ENCODE results near the gene TMEM154. TPM values are rescaled to one million over a fixed set of nuclear protein-coding genes. Genes with fewer than 3 reads are reported as not detected.
"Not testable (repeated sequence)": the region's sequence is repeated elsewhere in the genome, so short reads cannot be mapped to it uniquely, and the experiment has no call there.

The TMEM154 gene
- total RNA-seq, 4 donors from 2014 or later = 81.9 to 164 (median 132) TPM

DNA sequence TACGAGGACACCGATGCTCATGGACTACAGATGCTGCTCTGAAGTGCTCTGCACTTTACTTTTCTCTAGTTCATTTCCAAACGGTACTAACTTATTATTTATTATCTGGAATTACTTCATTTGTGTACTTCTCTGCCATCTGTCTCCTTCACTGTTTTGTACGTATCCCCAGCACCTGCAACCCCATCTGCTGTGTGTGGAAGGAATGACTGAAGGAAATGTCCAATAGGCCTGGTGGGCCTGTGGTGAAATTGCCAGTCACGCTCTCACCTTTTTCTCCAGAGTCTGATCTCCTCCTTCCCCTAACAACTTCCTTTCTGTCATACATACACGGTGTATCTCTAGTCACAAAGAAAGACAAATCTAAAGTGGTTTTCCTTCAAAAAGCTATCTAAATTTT, 12.9 kb downstream of the TMEM154 start:
- Histone ChIP-seq H3K27ac (no peak overlapping the region), H3K4me1 (no peaks in the 10 kb centered on the region), H3K9me3 (no peaks in the 10 kb centered on the region), H3K36me3 (no peaks in the 10 kb centered on the region), H3K4me3 (no peak overlapping the region), H3K27me3 (no peaks in the 10 kb centered on the region)
- 86% methylated on average over 6 of the region's 6 CpGs for WGBS
- TF ChIP-seq POLR2A (IDR thresholded peaks at IDR 0.05) (no peak), EP300 (IDR thresholded peaks at IDR 0.05) (no peak), POLR2AphosphoS5 (IDR thresholded peaks at IDR 0.05) (no peak)
- TF ChIP-seq, protein P1, sequence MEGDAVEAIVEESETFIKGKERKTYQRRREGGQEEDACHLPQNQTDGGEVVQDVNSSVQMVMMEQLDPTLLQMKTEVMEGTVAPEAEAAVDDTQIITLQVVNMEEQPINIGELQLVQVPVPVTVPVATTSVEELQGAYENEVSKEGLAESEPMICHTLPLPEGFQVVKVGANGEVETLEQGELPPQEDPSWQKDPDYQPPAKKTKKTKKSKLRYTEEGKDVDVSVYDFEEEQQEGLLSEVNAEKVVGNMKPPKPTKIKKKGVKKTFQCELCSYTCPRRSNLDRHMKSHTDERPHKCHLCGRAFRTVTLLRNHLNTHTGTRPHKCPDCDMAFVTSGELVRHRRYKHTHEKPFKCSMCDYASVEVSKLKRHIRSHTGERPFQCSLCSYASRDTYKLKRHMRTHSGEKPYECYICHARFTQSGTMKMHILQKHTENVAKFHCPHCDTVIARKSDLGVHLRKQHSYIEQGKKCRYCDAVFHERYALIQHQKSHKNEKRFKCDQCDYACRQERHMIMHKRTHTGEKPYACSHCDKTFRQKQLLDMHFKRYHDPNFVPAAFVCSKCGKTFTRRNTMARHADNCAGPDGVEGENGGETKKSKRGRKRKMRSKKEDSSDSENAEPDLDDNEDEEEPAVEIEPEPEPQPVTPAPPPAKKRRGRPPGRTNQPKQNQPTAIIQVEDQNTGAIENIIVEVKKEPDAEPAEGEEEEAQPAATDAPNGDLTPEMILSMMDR (IDR thresholded peaks at IDR 0.05) = no peak
- DNase-seq (ENCODE audit: low spot score in 2 of 2) = no peak

GRCh38 chr4:152665691-152666395, 14.0 kb downstream of the TMEM154 start:
- Histone ChIP-seq H3K4me1 (no peaks in the 10 kb centered on the region), H3K36me3 (no peaks in the 10 kb centered on the region), H3K9me3 (no peaks in the 10 kb centered on the region), H3K27me3 (no peaks in the 10 kb centered on the region), H3K4me3 (no peak overlapping the region), H3K27ac (no peak overlapping the region)
- TF ChIP-seq, protein P1 (IDR thresholded peaks at IDR 0.05) = no peak
- TF ChIP-seq POLR2AphosphoS5 (IDR thresholded peaks at IDR 0.05) (no peak), POLR2A (IDR thresholded peaks at IDR 0.05) (no peak), EP300 (IDR thresholded peaks at IDR 0.05) (no peak)
- DNase-seq (ENCODE audit: low spot score in 2 of 2) = no peak
- WGBS = 90% methylated on average over 7 of the region's 7 CpGs

GRCh38 chr4:152664067-152664378, 15.8 kb downstream of the TMEM154 start:
- H3K9me3 ChIP-seq; H3K4me3 ChIP-seq; H3K27me3 ChIP-seq; DNase-seq (ENCODE audit: low spot score in 2 of 2); H3K27ac ChIP-seq; H3K36me3 ChIP-seq; H3K4me1 ChIP-seq: not testable (repeated sequence)
- 84% methylated on average over 5 of the region's 5 CpGs for WGBS

DNA sequence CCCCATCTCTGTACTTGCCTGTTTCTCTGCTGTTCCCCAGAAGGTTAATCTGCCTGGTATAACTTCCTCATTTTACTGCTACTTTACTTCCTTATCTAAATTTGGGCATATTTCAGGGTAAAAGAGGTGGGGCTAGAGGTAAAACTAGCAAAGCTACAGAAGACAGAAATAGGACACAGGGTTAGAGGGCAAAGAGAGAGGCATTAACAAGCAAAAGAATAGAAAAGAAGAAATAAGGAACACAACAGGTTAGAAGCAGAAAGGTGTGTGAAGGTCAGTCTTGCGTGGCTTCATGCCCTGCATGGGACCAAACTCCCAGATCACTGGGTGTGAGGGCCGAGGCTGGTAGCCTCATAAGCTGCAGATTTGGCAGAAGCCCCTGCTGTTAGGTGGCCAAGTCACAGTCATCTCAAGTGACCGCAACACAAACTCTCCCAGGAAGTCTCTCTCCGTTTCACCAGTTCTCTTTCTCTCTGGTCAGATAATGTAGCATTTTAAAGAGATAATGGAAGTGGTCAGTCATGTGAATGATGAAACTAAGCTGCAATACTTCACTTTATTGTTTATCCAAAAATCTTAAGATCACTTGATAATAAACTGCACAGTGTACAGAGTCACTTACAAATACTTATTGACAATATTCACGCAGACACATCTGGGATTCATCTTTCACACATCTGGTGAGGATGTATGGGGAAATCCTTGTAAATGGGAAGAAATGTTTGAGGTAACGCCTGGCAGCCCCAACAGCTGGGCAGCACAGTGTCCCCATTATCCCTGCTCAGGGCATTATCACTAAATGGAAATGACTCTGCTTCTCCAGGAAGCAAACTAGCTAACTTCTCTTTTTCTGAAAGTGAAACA, 16.4 kb downstream of the TMEM154 start:
- no peak for DNase-seq (ENCODE audit: low spot score in 2 of 2)
- Histone ChIP-seq H3K9me3 (no peaks in the 10 kb centered on the region), H3K36me3 (no peaks in the 10 kb centered on the region), H3K4me1 (no peaks in the 10 kb centered on the region), H3K27ac (no peak overlapping the region), H3K27me3 (no peaks in the 10 kb centered on the region), H3K4me3 (no peak overlapping the region)
- WGBS = 73% methylated on average over 6 of the region's 6 CpGs
- TF ChIP-seq, protein P1 (IDR thresholded peaks at IDR 0.05) = no peak
- TF ChIP-seq POLR2A (IDR thresholded peaks at IDR 0.05) (no peak), POLR2AphosphoS5 (IDR thresholded peaks at IDR 0.05) (no peak), EP300 (IDR thresholded peaks at IDR 0.05) (no peak)

DNA sequence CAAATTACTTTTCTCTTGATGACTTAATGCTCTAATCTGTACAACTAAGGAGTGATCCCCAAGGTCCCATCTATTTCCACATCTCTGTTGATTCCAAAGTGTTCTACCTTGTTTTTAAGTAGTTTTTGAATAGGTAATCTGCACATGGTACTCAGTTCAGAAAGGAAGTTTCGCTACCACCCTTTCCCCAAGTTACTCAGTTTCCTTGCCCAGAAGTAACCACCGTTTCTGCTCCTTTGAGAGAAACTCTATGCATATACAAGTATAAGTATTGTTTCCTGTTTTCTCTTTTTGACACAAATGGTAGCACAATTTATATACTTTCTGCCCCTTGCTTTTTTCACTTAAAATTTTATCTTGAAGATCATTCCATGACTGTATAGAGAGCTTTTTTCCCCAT, 18.1 kb downstream of the TMEM154 start:
- no peak overlapping the region for H3K4me3 ChIP-seq
- no peaks in the 10 kb centered on the region for H3K36me3 ChIP-seq
- H3K4me1 ChIP-seq = no peaks in the 10 kb centered on the region
- TF ChIP-seq, protein P1 (IDR thresholded peaks at IDR 0.05) = no peak
- TF ChIP-seq POLR2A (IDR thresholded peaks at IDR 0.05) (no peak), EP300 (IDR thresholded peaks at IDR 0.05) (no peak), POLR2AphosphoS5 (IDR thresholded peaks at IDR 0.05) (no peak)
- no peak for DNase-seq (ENCODE audit: low spot score in 2 of 2)
- 81% methylated on average over 2 of the region's 2 CpGs for WGBS
- no peaks in the 10 kb centered on the region for H3K27me3 ChIP-seq
- peaks cover 9% of the 10 kb centered on the region for H3K9me3 ChIP-seq
- no peak overlapping the region for H3K27ac ChIP-seq
